K562 (cell line): ENCODE results near the gene STX3. TPM values are rescaled to one million over a fixed set of nuclear protein-coding genes. Genes with fewer than 3 reads are reported as not detected.

Experiments
- ATAC-seq: fragments of 200-7000 bp; cut with Tn5 transposase; 3 replicates; pipeline ENCODE4 v1.9.1; 2020; ENCODE audit warnings: moderate library complexity
- BruUV-seq: library from RNA; stranded (reverse); fragments of 400-500 nt; replicated peaks from 2 replicates; lab custom pipeline; 2021; lab: Mats Ljungman, UMichigan
- CTCF ChIA-PET: fragments of 300-600 bp; formaldehyde crosslinking; extraction: SDS; loops from one replicate; lab custom pipeline; 2021; ENCODE audit warnings: low intra/inter-chr PET ratio; lab: Yijun Ruan, JAX
- POLR2A ChIA-PET: fragments of 300-600, 350-650 bp; sonication (Branson Sonifier 250); formaldehyde crosslinking; extraction: SDS; loops from one replicate; lab custom pipeline; 2021; ENCODE audit warnings: antibody characterized with exemption, inconsistent platforms; lab: Yijun Ruan, JAX
- DNase-seq, 4 experiments: peaks; one replicate each; pipeline versions ENCODE4 v3.0.0 to v3.0.0-alpha.2; 2011 to 2018; ENCODE audit warnings: low spot score in 3 of 4, mixed read lengths in 3 of 4; ENCODE audit errors: extremely low read depth in 1 of 4
- FAIRE-seq: peaks from 2 replicates; lab custom pipeline; 2011; peaks lifted over from hg19 to GRCh38; lab: Jason Lieb, UNC
- H2AFZ ChIP-seq: 2 replicates; pipeline ENCODE4 v1.6.0; 2011; ENCODE audit warnings: low read depth, low read length, control low read depth, inconsistent platforms
- H3K27ac ChIP-seq: fragments of 200-600 bp; 3 replicates; pipeline ENCODE4 v1.8.0; 2011; ENCODE audit warnings: low read depth, mild to moderate bottlenecking, control low read depth, inconsistent platforms, low read length, moderate library complexity, mixed read lengths; ENCODE audit errors: extremely low read depth
- H3K27me3 ChIP-seq, 2 experiments: fragments of 300-600 bp in 1 of 2; 2 replicates in 1 of 2; 3 replicates in 1 of 2; pipeline versions ENCODE4 v1.6.0 to v1.8.0; 2011; ENCODE audit warnings: inconsistent platforms in 2 of 2, low read length in 2 of 2, mild to moderate bottlenecking in 1 of 2, mixed read lengths in 1 of 2, moderate library complexity in 1 of 2; ENCODE audit not compliant: control insufficient read depth in 2 of 2, insufficient read depth in 2 of 2
- H3K36me3 ChIP-seq: fragments of 300-600 bp; 3 replicates; pipeline ENCODE4 v1.8.0; 2011; ENCODE audit warnings: mild to moderate bottlenecking, low read length, inconsistent platforms; ENCODE audit not compliant: control insufficient read depth, insufficient read depth
- H3K4me1 ChIP-seq, 2 experiments: fragments of 200-600 bp in 1 of 2; replicated peaks in 1 of 2; 2 replicates in 1 of 2; 3 replicates in 1 of 2; pipeline versions ENCODE4 v1.5.1 to v1.8.0; 2011; ENCODE audit warnings: inconsistent platforms in 2 of 2, low read length in 2 of 2, mild to moderate bottlenecking in 1 of 2, mixed read lengths in 1 of 2, moderate library complexity in 1 of 2; ENCODE audit not compliant: control insufficient read depth in 2 of 2, insufficient read depth in 2 of 2
- H3K4me2 ChIP-seq: 2 replicates; pipeline ENCODE4 v1.6.1; 2011; ENCODE audit warnings: low read length, control low read depth, inconsistent platforms, mixed read lengths; ENCODE audit not compliant: insufficient read depth
- H3K4me3 ChIP-seq: fragments of 200-600 bp; sonication (generic), shearing (Covaris generic); 2 replicates; pipeline ENCODE4 v1.5.1; 2016; ENCODE audit warnings: control low read depth, inconsistent platforms
- H3K79me2 ChIP-seq: fragments of 200-600 bp; 3 replicates; pipeline ENCODE4 v1.8.0; 2011; ENCODE audit warnings: low read length, inconsistent platforms; ENCODE audit not compliant: control insufficient read depth, insufficient read depth
- H3K9ac ChIP-seq, 2 experiments: 2 replicates each; pipeline versions ENCODE4 v1.6.0 to v1.6.1; 2011; ENCODE audit warnings: low read depth in 2 of 2, low read length in 2 of 2, control low read depth in 1 of 2, inconsistent platforms in 1 of 2, mild to moderate bottlenecking in 1 of 2, mixed read lengths in 1 of 2; ENCODE audit not compliant: insufficient read depth in 1 of 2
- H3K9me1 ChIP-seq: one replicate; pipeline ENCODE4 v1.6.0; 2011; ENCODE audit warnings: inconsistent platforms, mild to moderate bottlenecking, low read length, moderate library complexity; ENCODE audit not compliant: control insufficient read depth, insufficient read depth
- H3K9me3 ChIP-seq: replicated peaks from 2 replicates; pipeline ENCODE4 v1.5.1; 2011; ENCODE audit warnings: low read depth, low read length, inconsistent platforms; ENCODE audit not compliant: control insufficient read depth, insufficient read depth
- H4K20me1 ChIP-seq: replicated peaks from 2 replicates; pipeline ENCODE4 v1.6.1; 2011; ENCODE audit warnings: low read length, inconsistent platforms, mixed read lengths; ENCODE audit not compliant: control insufficient read depth, insufficient read depth
- ARHGAP35 ChIP-seq: fragments of 450-650 bp; IDR thresholded peaks from 2 replicates; pipeline ENCODE4 v1.6.1; 2018; ENCODE audit not compliant: partially characterized antibody
- ATF4 ChIP-seq: fragments of 450-650 bp; formaldehyde crosslinking; IDR thresholded peaks from 2 replicates; pipeline ENCODE4 v1.4.0; 2022; ENCODE audit warnings: mild to moderate bottlenecking, moderate library complexity
- EP300 ChIP-seq: IDR thresholded peaks from 2 replicates; pipeline ENCODE4 v1.6.1; 2012; ENCODE audit warnings: low read length, improper control_type of control experiment
- KLF6 ChIP-seq: fragments of 250-450 bp; sonication (Bioruptor Pico); IDR thresholded peaks from 2 replicates; pipeline ENCODE4 v1.4.0; 2020; ENCODE audit warnings: mild to moderate bottlenecking, moderate library complexity, borderline replicate concordance
- MXD1 ChIP-seq: fragments of 250-450 bp; sonication (Bioruptor Pico); IDR thresholded peaks from 2 replicates; pipeline ENCODE4 v1.8.0; 2021; ENCODE audit warnings: borderline replicate concordance, mild to moderate bottlenecking, moderate library complexity; ENCODE audit not compliant: poor library complexity, severe bottlenecking
- PHTF2 ChIP-seq: fragments of 250-450 bp; sonication (Bioruptor Pico); IDR thresholded peaks from 2 replicates; pipeline ENCODE4 v1.5.0; 2021; ENCODE audit warnings: mild to moderate bottlenecking
- TEAD1 ChIP-seq, 2 experiments: fragments of 450-650 bp in 1 of 2; sonication (generic) in 1 of 2; formaldehyde crosslinking; IDR thresholded peaks; 2 replicates each; pipeline versions ENCODE4 v1.4.0 to v1.8.0; 2020 to 2022; ENCODE audit warnings: mild to moderate bottlenecking in 2 of 2, missing genetic modification reagents in 1 of 2
- USF1 ChIP-seq: sonication (generic); formaldehyde crosslinking; IDR thresholded peaks from 2 replicates; pipeline ENCODE4 v1.9.0; 2022; ENCODE audit warnings: mild to moderate bottlenecking, missing genetic modification reagents
- WHSC1 ChIP-seq: IDR thresholded peaks from one replicate; pipeline ENCODE4 v1.6.1; 2012; ENCODE audit warnings: low read length, control low read depth, inconsistent platforms
- ZNF184 ChIP-seq: sonication (generic); formaldehyde crosslinking; IDR thresholded peaks from 2 replicates; pipeline ENCODE4 v1.5.0; 2020; ENCODE audit warnings: missing genetic modification reagents
- ZNF592 ChIP-seq: fragments of 450-650 bp; IDR thresholded peaks from 2 replicates; pipeline ENCODE4 v1.6.1; 2017; ENCODE audit warnings: antibody characterized with exemption, mild to moderate bottlenecking
- ZNF778 ChIP-seq: fragments of 450-650 bp; formaldehyde crosslinking; IDR thresholded peaks from 2 replicates; pipeline ENCODE4 v1.4.0; 2020; ENCODE audit warnings: mild to moderate bottlenecking, moderate library complexity
- WGBS: fragments of 100-300 bp; shearing (Covaris generic); methylation state at CpG from one replicate; pipeline ENCODE4 v1.1.6; 2016; ENCODE audit warnings: low coverage, mixed read lengths; ENCODE audit not compliant: insufficient coverage; ENCODE audit errors: missing lambda C conversion rate; 5-methylcytosine and 5-hydroxymethylcytosine counted together
- in situ Hi-C: fragments of 300-500 bp; cut with MboI; formaldehyde crosslinking; loops from 4 replicates; pipeline ENCODE4 v1.15.0; 2018; ENCODE audit warnings: inconsistent platforms, mixed read lengths
- intact Hi-C: fragments of 100-400 bp; cut with micrococcal nuclease; formaldehyde crosslinking; loops from 2 replicates; pipeline ENCODE4 v1.14.2; 2022
- polyA plus RNA-seq, 8 experiments: library from polyadenylated mRNA; depleted of rRNA in 4 of 8; stranded (reverse) in 5 of 8; unstranded in 3 of 8; fragments of >200 nt; fragmentation: Nextera tagmentation in 2 of 8; fragmentation: Illumina TruSeq in 1 of 8; extraction: Ambion mirVana in 2 of 8; extraction: Trizol in 1 of 8; gene quantifications; 2 replicates each; pipeline versions ENCODE4 v1.2.1 to v1.2.3, GENCODE V29; 2011 to 2014; ENCODE audit warnings: inconsistent platforms in 1 of 8, missing spikeins in 1 of 8
- total RNA-seq, 7 experiments: library from RNA; depleted of rRNA in 6 of 7; stranded (reverse); fragments of >200 nt in 6 of 7; fragmentation: Illumina TruSeq in 2 of 7; extraction: Trizol in 2 of 7; gene quantifications; 2 replicates each; pipeline versions ENCODE4 v1.2.1 to v1.2.3, GENCODE V29; 2011 to 2021; ENCODE audit warnings: low replicate concordance in 1 of 7

The STX3 gene
- total and polyA plus RNA-seq, 9 of the 15 experiments (the other 6 are each of a cell fraction or from before 2014, with no cell fraction given), result 12.0 to 91.6 (median 48.7) TPM

- no peak for TF ChIP-seq ATF4 (CRISPR knock-in tag)
- TF ChIP-seq PHTF2, result no peak
Observed at GRCh38 chr11:59839615-59840014, 84.4 kb downstream of the STX3 start (continued).

GRCh38 chr11:59841514-59841913, 86.3 kb downstream of the STX3 start:
- no peak for DNase-seq
- Histone ChIP-seq H4K20me1 (no peaks in the 10 kb centered on the region), H3K9me3 (no peaks in the 10 kb centered on the region), H3K4me2 (no peak overlapping the region), H3K27ac (no peak overlapping the region), H3K79me2 (no peaks in the 10 kb centered on the region), H3K36me3 (no peaks in the 10 kb centered on the region), H2AFZ (peak overlapping the region; percentile 1; the same call in 1 of the 2 replicates), H3K27me3 (no peaks in the 10 kb centered on the region), H3K4me3 (no peak overlapping the region), H3K9me1 (no peaks in the 10 kb centered on the region), H3K4me1 (peaks cover 2 to 29% of the 10 kb centered on the region in 2 experiments; a peak in 4 of 5 replicates), H3K9ac (no peak overlapping the region)
- ChIA-PET POLR2A (no interaction called here), CTCF (no interaction called here)
- WGBS, result 43% methylated on average over 2 of the region's 2 CpGs
- ATAC-seq, result no peak
- FAIRE-seq, result no peak
- intact Hi-C loops, result no loop called here
- no peak for TF ChIP-seq USF1 (CRISPR knock-in tag)
- no peak for TF ChIP-seq ZNF592
- TF ChIP-seq MXD1 (CRISPR knock-in tag), result no peak
- TF ChIP-seq TEAD1 (CRISPR knock-in tag; IDR thresholded peaks at IDR 0.05), result no peak
- no peak for TF ChIP-seq ZNF778 (CRISPR knock-in tag)
- no peak for TF ChIP-seq ARHGAP35
- no peak for TF ChIP-seq KLF6 (CRISPR knock-in tag)
- no peak for TF ChIP-seq ZNF184
- no peak for TF ChIP-seq WHSC1
- TF ChIP-seq EP300, result no peak
- TF ChIP-seq, all 486 proteins: peak for 0
- in situ Hi-C loops, result no loop called here
- no TSS peak for BruUV-seq
